GM12878 (cell line): ENCODE measurements around the gene PAQR7. TPM values are rescaled to one million over a fixed set of nuclear protein-coding genes. Genes with fewer than 3 reads are reported as not detected.

ENCODE experiments used
- ATAC-seq: fragments of 200-7000 bp; cut with Tn5 transposase; 3 replicates; pipeline ENCODE4 v1.9.1; 2020; ENCODE audit warnings: mild to moderate bottlenecking, moderate library complexity
- BruUV-seq: library from RNA; stranded (reverse); fragments of 400-500 nt; replicated peaks from 2 replicates; lab custom pipeline; 2021; lab: Mats Ljungman, UMichigan
- CTCF ChIA-PET: fragments of 300-600 bp; sonication (Branson Sonifier 250); formaldehyde crosslinking; extraction: SDS; loops from one replicate; lab custom pipeline; 2021; ENCODE audit warnings: inconsistent platforms; lab: Yijun Ruan, JAX
- POLR2A ChIA-PET: fragments of 350-600 bp; formaldehyde crosslinking; extraction: SDS; loops from one replicate; lab custom pipeline; 2021; ENCODE audit warnings: inconsistent platforms; lab: Charles Lee
- RAD21 ChIA-PET: fragments of 300-600 bp; sonication (Branson Sonifier 250); formaldehyde crosslinking; loops from one replicate; lab custom pipeline; 2023; ENCODE audit warnings: antibody characterized with exemption; ENCODE audit not compliant: unreplicated experiment; lab: Charles Lee
- SMC1A ChIA-PET: fragments of 300-600 bp; sonication (Branson Sonifier 250); formaldehyde crosslinking; loops from one replicate; lab custom pipeline; 2023; ENCODE audit not compliant: unreplicated experiment, uncharacterized antibody; lab: Charles Lee
- DNase-seq: peaks from one replicate; pipeline ENCODE4 v3.0.0-alpha.2; 2011; ENCODE audit warnings: low read depth, low spot score
- FAIRE-seq: peaks from 3 replicates; lab custom pipeline; 2011; peaks lifted over from hg19 to GRCh38; lab: Jason Lieb, UNC
- H2AFZ ChIP-seq: 2 replicates; pipeline ENCODE4 v1.6.0; 2011; ENCODE audit warnings: low read depth, low read length, control low read depth; ENCODE audit not compliant: control insufficient read depth
- H3K27ac ChIP-seq: 2 replicates; pipeline ENCODE4 v1.5.1; 2011; ENCODE audit warnings: control low read depth; ENCODE audit not compliant: control insufficient read depth, insufficient read depth
- H3K27me3 ChIP-seq, 2 experiments: replicated peaks in 1 of 2; 2 replicates each; pipeline versions ENCODE4 v1.6.0 to v1.6.1; 2011; ENCODE audit warnings: low read length in 1 of 2; ENCODE audit not compliant: control insufficient read depth in 2 of 2, insufficient read depth in 2 of 2
- H3K36me3 ChIP-seq, 2 experiments: 2 replicates each; pipeline ENCODE4 v1.5.1; 2011; ENCODE audit warnings: low read length in 1 of 2; ENCODE audit not compliant: control insufficient read depth in 2 of 2, insufficient read depth in 2 of 2
- H3K4me1 ChIP-seq: 2 replicates; pipeline ENCODE4 v1.6.1; 2011; ENCODE audit warnings: mild to moderate bottlenecking, low read length, moderate library complexity, mixed read lengths; ENCODE audit not compliant: control insufficient read depth, insufficient read depth
- H3K4me2 ChIP-seq: 2 replicates; pipeline ENCODE4 v1.6.0; 2011; ENCODE audit warnings: control low read depth; ENCODE audit not compliant: control insufficient read depth, insufficient read depth
- H3K4me3 ChIP-seq: fragments of 200-600 bp; sonication (generic); 2 replicates; pipeline ENCODE4 v1.5.1; 2016
- H3K79me2 ChIP-seq: 2 replicates; pipeline ENCODE4 v1.6.0; 2011; ENCODE audit warnings: low read length; ENCODE audit not compliant: control insufficient read depth, insufficient read depth
- H3K9ac ChIP-seq: 2 replicates; pipeline ENCODE4 v1.8.0; 2011; ENCODE audit warnings: low read length, control low read depth, mixed read lengths; ENCODE audit not compliant: control insufficient read depth, insufficient read depth
- H3K9me3 ChIP-seq: replicated peaks from 3 replicates; pipeline ENCODE4 v1.5.1; 2011; ENCODE audit warnings: mild to moderate bottlenecking, low read length; ENCODE audit not compliant: control insufficient read depth, insufficient read depth
- H4K20me1 ChIP-seq: 2 replicates; pipeline ENCODE4 v1.6.0; 2011; ENCODE audit not compliant: control insufficient read depth, insufficient read depth
- ASH2L ChIP-seq: fragments of 300-600, 200-600 bp; sonication (generic); IDR thresholded peaks from 2 replicates; pipeline ENCODE4 v1.6.1; 2017; ENCODE audit warnings: low read depth, mild to moderate bottlenecking, borderline replicate concordance
- E4F1 ChIP-seq: fragments of 450-650 bp; IDR thresholded peaks from 2 replicates; pipeline ENCODE4 v1.6.1; 2018; ENCODE audit warnings: borderline replicate concordance, mild to moderate bottlenecking; ENCODE audit not compliant: partially characterized antibody
- MEF2A ChIP-seq: IDR thresholded peaks from 2 replicates; pipeline ENCODE4 v1.6.1; 2011; ENCODE audit warnings: low read depth, mild to moderate bottlenecking, low read length, moderate library complexity; ENCODE audit not compliant: insufficient read depth
- NBN ChIP-seq: fragments of 450-650 bp; IDR thresholded peaks from 2 replicates; pipeline ENCODE4 v1.6.1; 2016
- RB1 ChIP-seq: fragments of 450-650 bp; formaldehyde crosslinking; IDR thresholded peaks from 2 replicates; pipeline ENCODE4 v1.6.1; 2017; ENCODE audit warnings: mild to moderate bottlenecking, borderline replicate concordance
- ZNF217 ChIP-seq: fragments of 450-650 bp; IDR thresholded peaks from 2 replicates; pipeline ENCODE4 v1.6.1; 2017; ENCODE audit warnings: antibody characterized with exemption, mild to moderate bottlenecking
- ZNF24 ChIP-seq: fragments of 450-650 bp; IDR thresholded peaks from 2 replicates; pipeline ENCODE4 v1.6.1; 2017; ENCODE audit warnings: antibody characterized with exemption, mild to moderate bottlenecking
- WGBS: methylation state at CpG from one replicate; pipeline ENCODE4 v1.1.6; 2016; ENCODE audit warnings: low lambda C conversion rate; ENCODE audit not compliant: insufficient replicate concordance, insufficient coverage; ENCODE audit errors: missing lambda C conversion rate; 5-methylcytosine and 5-hydroxymethylcytosine counted together
- in situ Hi-C: fragments of 300-500 bp; cut with MboI; formaldehyde crosslinking; loops from 9 replicates; pipeline ENCODE4 v1.14.3; 2018; ENCODE audit warnings: mixed read lengths
- intact Hi-C: fragments of 100-400 bp; cut with micrococcal nuclease; formaldehyde crosslinking; loops from one replicate; pipeline ENCODE4 v1.14.2; 2022; ENCODE audit not compliant: unreplicated experiment
- polyA plus RNA-seq, 11 experiments: library from polyadenylated mRNA; depleted of rRNA in 4 of 11; unstranded in 6 of 11; stranded (reverse) in 5 of 11; fragments of >200 nt; fragmentation: Nextera tagmentation in 4 of 11; fragmentation: Illumina TruSeq in 1 of 11; extraction: Ambion mirVana in 4 of 11; extraction: Trizol in 1 of 11; gene quantifications; 1 replicate in 1 of 11; 2 replicates in 10 of 11; pipeline versions ENCODE4 v1.2.1 to v1.2.3, GENCODE V29; 2011 to 2016; ENCODE audit warnings: inconsistent platforms in 2 of 11, missing spikeins in 2 of 11, low read depth in 1 of 11
- total RNA-seq, 4 experiments: library from RNA; depleted of rRNA in 3 of 4; stranded (reverse); fragments of >200 nt in 3 of 4; fragmentation: Illumina TruSeq in 1 of 4; extraction: Trizol in 1 of 4; gene quantifications; 2 replicates each; pipeline versions ENCODE4 v1.2.1 to v1.2.3, GENCODE V29; 2013 to 2021
- TF ChIP-seq, protein P1 (sequence below): fragments of 450-650 bp; IDR thresholded peaks from 2 replicates; pipeline ENCODE4 v1.6.1; 2017; ENCODE audit warnings: mild to moderate bottlenecking, low read depth, inconsistent platforms; ENCODE audit not compliant: poor library complexity, severe bottlenecking
- TF ChIP-seq, protein P2 (sequence below): fragments of 450-650 bp; formaldehyde crosslinking; IDR thresholded peaks from 2 replicates; pipeline ENCODE4 v1.5.0; 2022; ENCODE audit warnings: mild to moderate bottlenecking, missing genetic modification characterization

The PAQR7 gene
- total and polyA plus RNA-seq, 10 of the 15 experiments (the other 5 are each of a cell fraction or from before 2014, with no cell fraction given), result 1.1 to 8.8 (median 5.2) TPM

- in situ Hi-C loops (no loop called here), intact Hi-C loops (no loop called here)
- H3K27ac ChIP-seq, result no peak overlapping the region
- SMC1A ChIA-PET, result interaction anchor here (1.1 to 19.7 kb wide), 2 partner anchors 13 to 90 kb away, joined by 4 to 319 read pairs; partner anchors contain the start of gene PAFAH2
- CTCF ChIA-PET, result interaction anchor here (2.9 kb wide), 1 partner anchor 13 kb away, joined by 9 read pairs; no protein-coding TSS in a partner anchor
- WGBS, result 88% methylated on average over 1 of the region's 1 CpG
- no peaks in the 10 kb centered on the region for H3K9me3 ChIP-seq
- H3K4me2 ChIP-seq, result no peak overlapping the region
- no peak for TF ChIP-seq NBN
- TF ChIP-seq, protein P1, sequence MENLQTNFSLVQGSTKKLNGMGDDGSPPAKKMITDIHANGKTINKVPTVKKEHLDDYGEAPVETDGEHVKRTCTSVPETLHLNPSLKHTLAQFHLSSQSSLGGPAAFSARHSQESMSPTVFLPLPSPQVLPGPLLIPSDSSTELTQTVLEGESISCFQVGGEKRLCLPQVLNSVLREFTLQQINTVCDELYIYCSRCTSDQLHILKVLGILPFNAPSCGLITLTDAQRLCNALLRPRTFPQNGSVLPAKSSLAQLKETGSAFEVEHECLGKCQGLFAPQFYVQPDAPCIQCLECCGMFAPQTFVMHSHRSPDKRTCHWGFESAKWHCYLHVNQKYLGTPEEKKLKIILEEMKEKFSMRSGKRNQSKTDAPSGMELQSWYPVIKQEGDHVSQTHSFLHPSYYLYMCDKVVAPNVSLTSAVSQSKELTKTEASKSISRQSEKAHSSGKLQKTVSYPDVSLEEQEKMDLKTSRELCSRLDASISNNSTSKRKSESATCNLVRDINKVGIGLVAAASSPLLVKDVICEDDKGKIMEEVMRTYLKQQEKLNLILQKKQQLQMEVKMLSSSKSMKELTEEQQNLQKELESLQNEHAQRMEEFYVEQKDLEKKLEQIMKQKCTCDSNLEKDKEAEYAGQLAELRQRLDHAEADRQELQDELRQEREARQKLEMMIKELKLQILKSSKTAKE, result no peak
- TF ChIP-seq MEF2A, result no peak
- TF ChIP-seq E4F1, result no peak
- no peak for TF ChIP-seq ASH2L
- no peak for TF ChIP-seq RB1
- no peak for TF ChIP-seq ZNF217
- no peak for TF ChIP-seq ZNF24
- TF ChIP-seq, protein P2, sequence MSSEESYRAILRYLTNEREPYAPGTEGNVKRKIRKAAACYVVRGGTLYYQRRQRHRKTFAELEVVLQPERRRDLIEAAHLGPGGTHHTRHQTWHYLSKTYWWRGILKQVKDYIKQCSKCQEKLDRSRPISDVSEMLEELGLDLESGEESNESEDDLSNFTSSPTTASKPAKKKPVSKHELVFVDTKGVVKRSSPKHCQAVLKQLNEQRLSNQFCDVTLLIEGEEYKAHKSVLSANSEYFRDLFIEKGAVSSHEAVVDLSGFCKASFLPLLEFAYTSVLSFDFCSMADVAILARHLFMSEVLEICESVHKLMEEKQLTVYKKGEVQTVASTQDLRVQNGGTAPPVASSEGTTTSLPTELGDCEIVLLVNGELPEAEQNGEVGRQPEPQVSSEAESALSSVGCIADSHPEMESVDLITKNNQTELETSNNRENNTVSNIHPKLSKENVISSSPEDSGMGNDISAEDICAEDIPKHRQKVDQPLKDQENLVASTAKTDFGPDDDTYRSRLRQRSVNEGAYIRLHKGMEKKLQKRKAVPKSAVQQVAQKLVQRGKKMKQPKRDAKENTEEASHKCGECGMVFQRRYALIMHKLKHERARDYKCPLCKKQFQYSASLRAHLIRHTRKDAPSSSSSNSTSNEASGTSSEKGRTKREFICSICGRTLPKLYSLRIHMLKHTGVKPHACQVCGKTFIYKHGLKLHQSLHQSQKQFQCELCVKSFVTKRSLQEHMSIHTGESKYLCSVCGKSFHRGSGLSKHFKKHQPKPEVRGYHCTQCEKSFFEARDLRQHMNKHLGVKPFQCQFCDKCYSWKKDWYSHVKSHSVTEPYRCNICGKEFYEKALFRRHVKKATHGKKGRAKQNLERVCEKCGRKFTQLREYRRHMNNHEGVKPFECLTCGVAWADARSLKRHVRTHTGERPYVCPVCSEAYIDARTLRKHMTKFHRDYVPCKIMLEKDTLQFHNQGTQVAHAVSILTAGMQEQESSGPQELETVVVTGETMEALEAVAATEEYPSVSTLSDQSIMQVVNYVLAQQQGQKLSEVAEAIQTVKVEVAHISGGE, result no peak
- RAD21 ChIA-PET, result no interaction called here
- H3K36me3 ChIP-seq, result no peaks in the 10 kb centered on the region
- DNase-seq (no peak), ATAC-seq (no peak), FAIRE-seq (no peak)
- H3K4me1 ChIP-seq, result peaks cover 5% of the 10 kb centered on the region; the same call in 1 of the 2 replicates
- no peaks in the 10 kb centered on the region for H4K20me1 ChIP-seq
- H3K4me3 ChIP-seq, result no peak overlapping the region
- no peak overlapping the region for H2AFZ ChIP-seq
- BruUV-seq, result no TSS peak
- H3K9ac ChIP-seq, result no peak overlapping the region
- POLR2A ChIA-PET, result no interaction called here
- H3K79me2 ChIP-seq, result peaks cover 24% of the 10 kb centered on the region
- H3K27me3 ChIP-seq, result no peaks in the 10 kb centered on the region; a peak in 3 of 4 replicates
Measured at GRCh38 chr1:25908161-25908560, 32.7 kb upstream of the PAQR7 start.
